Sigmoid colon (tissue), 7 donors: ENCODE data around the gene MECR. TPM values are rescaled to one million over a fixed set of nuclear protein-coding genes. Genes with fewer than 3 reads are reported as not detected.
"Not testable (repeated sequence)": the region's sequence is repeated elsewhere in the genome, so short reads cannot be mapped to it uniquely, and the experiment has no call there.

Source experiments
- DNase-seq: peaks from one replicate; pipeline ENCODE4 v3.0.0-alpha.2; 2019
- H3K27ac ChIP-seq, 4 donors: fragments of 200-600 bp; sonication (generic); one replicate each; pipeline ENCODE4 v1.5.1; 2016 to 2019; ENCODE audit warnings: mild to moderate bottlenecking in 1 of 4
- H3K27me3 ChIP-seq, 3 donors: fragments of 200-600 bp; sonication (generic); one replicate each; pipeline ENCODE4 v1.5.1; 2019; ENCODE audit warnings: mild to moderate bottlenecking in 1 of 3
- H3K36me3 ChIP-seq, 4 donors: fragments of 200-600 bp; sonication (generic); one replicate each; pipeline ENCODE4 v1.5.1; 2016 to 2019
- H3K4me1 ChIP-seq, 4 donors: fragments of 200-600 bp; sonication (generic); one replicate each; pipeline ENCODE4 v1.5.1; 2017 to 2019
- H3K4me3 ChIP-seq, 4 donors: fragments of 200-600 bp; sonication (generic); one replicate each; pipeline ENCODE4 v1.5.1; 2017 to 2019; ENCODE audit warnings: mild to moderate bottlenecking in 2 of 4, moderate library complexity in 1 of 4
- H3K9me3 ChIP-seq, 4 donors: fragments of 200-600 bp in 3 of 4; sonication (generic) in 3 of 4; one replicate each; pipeline versions ENCODE4 v1.5.1 to v1.6.1; 2013 to 2019
- EP300 ChIP-seq, 4 donors: sonication (generic); formaldehyde crosslinking; IDR thresholded peaks; one replicate each; pipeline ENCODE4 v1.6.1; 2017; ENCODE audit warnings: antibody characterized with exemption in 4 of 4
- POLR2A ChIP-seq, 2 donors: fragments of 450-650 bp; IDR thresholded peaks; one replicate each; pipeline ENCODE4 v1.6.1; 2016; ENCODE audit warnings: antibody characterized with exemption in 2 of 2, mild to moderate bottlenecking in 2 of 2, moderate library complexity in 2 of 2
- POLR2AphosphoS5 ChIP-seq, 4 donors: sonication (generic); formaldehyde crosslinking; IDR thresholded peaks; one replicate each; pipeline ENCODE4 v1.6.1; 2017; ENCODE audit warnings: antibody characterized with exemption in 4 of 4
- WGBS, 2 donors: extraction: QIAGEN DNeasy Blood & Tissue Kit; methylation state at CpG; one replicate each; pipeline ENCODE4 v1.1.7; 2013; 5-methylcytosine and 5-hydroxymethylcytosine counted together
- intact Hi-C: fragments of 100-400 bp; cut with DNase I; formaldehyde crosslinking; loops from one replicate; pipeline ENCODE4 v1.15.1; 2023
- polyA plus RNA-seq, 3 donors: library from polyadenylated mRNA; stranded (reverse); fragments of 200-250 nt; gene quantifications; one replicate each; pipeline ENCODE4 v1.2.3, GENCODE V29; 2013
- total RNA-seq, 4 donors: library from RNA; depleted of rRNA; stranded (reverse); fragments of >200 nt; gene quantifications; one replicate each; pipeline ENCODE4 v1.1.0, GENCODE V29; 2016
- TF ChIP-seq, protein P1 (sequence below), 4 experiments: fragments of 450-650 bp in 3 of 4; fragments of 200-600 bp in 1 of 4; IDR thresholded peaks; one replicate each; pipeline ENCODE4 v1.5.1; 2016 to 2019; ENCODE audit warnings: antibody characterized with exemption in 4 of 4, mild to moderate bottlenecking in 3 of 4, moderate library complexity in 2 of 4
- donor health status: healthy with polysubstance abuse.
- donor health status: Bipolar disorder and iron deficiency.
- donor health status: healthy.

MECR gene
- total and polyA plus RNA-seq, 7 donors, result 9.2 to 26.6 (median 17.1) TPM

DNA sequence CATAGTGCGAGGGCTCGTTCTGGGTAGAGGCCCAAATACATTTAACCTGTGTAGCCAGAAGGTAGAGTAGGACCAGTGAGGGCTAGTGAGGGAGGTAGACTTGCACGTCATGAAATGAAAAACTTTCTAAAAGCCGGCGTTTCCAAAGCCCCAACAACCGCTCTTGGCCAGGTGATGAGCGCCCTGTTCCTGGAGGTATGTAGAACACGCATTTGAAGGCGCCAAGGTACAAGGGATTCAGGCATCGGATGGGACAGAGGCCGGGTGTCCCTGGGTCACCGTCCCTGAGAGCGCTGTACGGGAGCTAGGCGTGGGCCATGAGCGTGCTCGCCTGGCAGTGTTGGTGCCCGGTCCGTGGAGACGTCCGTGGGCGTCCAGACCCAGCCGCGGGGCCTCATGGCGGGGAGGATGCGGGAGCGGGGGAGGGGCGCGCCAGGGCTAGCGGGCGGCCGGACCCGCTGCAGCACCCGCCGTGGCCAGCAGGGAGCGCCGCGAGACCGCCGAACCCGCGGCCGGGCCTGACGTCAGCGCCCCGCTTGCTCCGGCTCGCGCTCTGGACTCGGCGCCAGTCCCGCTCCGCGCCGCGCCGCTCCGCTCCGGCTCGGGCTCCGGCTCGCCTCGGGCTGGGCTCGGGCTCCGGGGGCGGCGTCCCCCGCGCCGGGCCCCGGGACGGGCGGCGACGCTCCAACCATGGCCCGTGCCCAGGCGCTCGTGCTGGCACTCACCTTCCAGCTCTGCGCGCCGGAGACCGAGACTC is 5.4 kb upstream of the MECR start, which contains the start of gene PTPRU:
Gene PTPRU (plus strand): TSS at position 568 of the 757 bp plus-strand sequence. CDS start 123 bp downstream, at position 691.
- WGBS, 2 donors, result 3 to 5% methylated on average over 82 of the region's 82 CpGs
- H3K27ac ChIP-seq, result peak within 1 kb of the TSS; percentile 44 to 77 (median 62)
- TF ChIP-seq, protein P1, sequence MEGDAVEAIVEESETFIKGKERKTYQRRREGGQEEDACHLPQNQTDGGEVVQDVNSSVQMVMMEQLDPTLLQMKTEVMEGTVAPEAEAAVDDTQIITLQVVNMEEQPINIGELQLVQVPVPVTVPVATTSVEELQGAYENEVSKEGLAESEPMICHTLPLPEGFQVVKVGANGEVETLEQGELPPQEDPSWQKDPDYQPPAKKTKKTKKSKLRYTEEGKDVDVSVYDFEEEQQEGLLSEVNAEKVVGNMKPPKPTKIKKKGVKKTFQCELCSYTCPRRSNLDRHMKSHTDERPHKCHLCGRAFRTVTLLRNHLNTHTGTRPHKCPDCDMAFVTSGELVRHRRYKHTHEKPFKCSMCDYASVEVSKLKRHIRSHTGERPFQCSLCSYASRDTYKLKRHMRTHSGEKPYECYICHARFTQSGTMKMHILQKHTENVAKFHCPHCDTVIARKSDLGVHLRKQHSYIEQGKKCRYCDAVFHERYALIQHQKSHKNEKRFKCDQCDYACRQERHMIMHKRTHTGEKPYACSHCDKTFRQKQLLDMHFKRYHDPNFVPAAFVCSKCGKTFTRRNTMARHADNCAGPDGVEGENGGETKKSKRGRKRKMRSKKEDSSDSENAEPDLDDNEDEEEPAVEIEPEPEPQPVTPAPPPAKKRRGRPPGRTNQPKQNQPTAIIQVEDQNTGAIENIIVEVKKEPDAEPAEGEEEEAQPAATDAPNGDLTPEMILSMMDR (IDR thresholded peaks at IDR 0.05), result peak in 3 of 4 experiments; percentile 41 to 79 (median 49)
- TF ChIP-seq POLR2A (IDR thresholded peaks at IDR 0.05), result no peak
- peak in 2 of 4 donors; percentile 14 to 19 for TF ChIP-seq POLR2AphosphoS5 (IDR thresholded peaks at IDR 0.05)
- no peak for TF ChIP-seq EP300 (IDR thresholded peaks at IDR 0.05)
- no peaks in the 10 kb centered on the region for H3K9me3 ChIP-seq
- peaks cover 0 to 25% (median 24%) of the 10 kb centered on the region in 4 donors for H3K4me1 ChIP-seq
- DNase-seq, result peak; percentile 90
- H3K36me3 ChIP-seq, result no peaks in the 10 kb centered on the region
- intact Hi-C loops, result loop anchor here (1.0 to 5.0 kb wide), 6 partner anchors 611 to 1546 kb away; no protein-coding TSS in a partner anchor
- H3K27me3 ChIP-seq, result peaks cover 0 to 8% (median 0%) of the 10 kb centered on the region in 3 donors
- peak within 1 kb of the TSS; percentile 58 to 67 (median 60) for H3K4me3 ChIP-seq

- 80 to 90% methylated on average over 9 of the region's 9 CpGs for WGBS, 2 donors
- intact Hi-C loops, result loop anchor here (5.0 kb wide), 3 partner anchors 612 to 1547 kb away; no protein-coding TSS in a partner anchor
- DNase-seq, H3K36me3 ChIP-seq, H3K4me3 ChIP-seq, H3K9me3 ChIP-seq, H3K27me3 ChIP-seq, H3K27ac ChIP-seq: not testable (repeated sequence)
- H3K4me1 ChIP-seq, result peaks cover 0 to 33% (median 30%) of the 10 kb centered on the region in 4 donors
These were observed 4.1 kb upstream of the MECR start for GRCh38 chr1:29234881-29235280.

DNA sequence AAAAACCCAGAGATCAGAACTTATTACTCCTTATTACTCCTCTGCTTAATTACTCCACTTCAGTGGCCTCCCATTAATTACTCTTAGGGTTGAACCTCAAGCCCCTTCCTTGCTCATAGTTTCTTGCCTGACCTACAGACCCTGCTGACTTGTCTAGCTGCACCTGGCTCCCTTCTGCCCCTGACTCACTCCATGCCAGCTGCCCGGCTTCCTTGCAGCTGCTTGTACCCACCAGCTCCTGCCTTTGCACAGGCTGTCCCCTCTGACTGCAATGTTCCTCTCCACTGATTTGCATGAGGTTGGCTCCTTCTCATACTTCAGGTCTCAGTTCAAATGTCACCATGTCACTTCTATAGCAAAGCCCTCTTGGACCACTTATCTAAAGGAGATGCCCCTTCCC is 3.7 kb upstream of the MECR start:
- Histone ChIP-seq H3K27ac (no peak overlapping the region), H3K9me3 (no peaks in the 10 kb centered on the region), H3K27me3 (peaks cover 0 to 8% (median 0%) of the 10 kb centered on the region in 3 donors), H3K36me3 (no peaks in the 10 kb centered on the region), H3K4me3 (no peak overlapping the region), H3K4me1 (peaks cover 0 to 37% (median 34%) of the 10 kb centered on the region in 4 donors)
- DNase-seq, result no peak
- 73 to 74% methylated on average over 1 of the region's 1 CpG for WGBS, 2 donors
- intact Hi-C loops, result no loop called here
- TF ChIP-seq POLR2A (IDR thresholded peaks at IDR 0.05), result no peak
- TF ChIP-seq POLR2AphosphoS5 (IDR thresholded peaks at IDR 0.05), result no peak
- TF ChIP-seq, protein P1 (IDR thresholded peaks at IDR 0.05), result no peak
- no peak for TF ChIP-seq EP300 (IDR thresholded peaks at IDR 0.05)

DNA sequence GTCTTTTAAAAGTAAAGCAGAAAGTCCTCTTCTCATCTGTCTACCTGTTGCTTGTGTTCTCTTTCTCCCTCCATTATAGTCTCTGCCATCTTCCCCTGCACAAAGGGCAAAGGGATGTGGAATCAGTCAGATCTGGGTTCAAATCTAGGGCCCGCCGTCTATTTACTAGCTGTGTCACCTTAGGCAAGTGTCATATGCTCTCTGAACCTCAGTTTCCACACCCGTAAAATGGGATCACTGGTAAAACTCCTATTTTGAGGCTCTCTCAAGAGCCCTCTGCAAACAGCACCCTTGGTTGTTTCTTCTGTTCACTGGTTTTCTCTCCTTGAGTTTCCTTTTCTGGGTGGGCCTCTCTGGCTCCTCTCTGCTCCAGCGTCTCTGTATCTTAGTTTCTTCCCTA is 3.0 kb upstream of the MECR start:
- Histone ChIP-seq H3K27ac (no peak overlapping the region), H3K27me3 (peaks cover 0 to 8% (median 0%) of the 10 kb centered on the region in 3 donors), H3K4me3 (no peak overlapping the region), H3K36me3 (no peaks in the 10 kb centered on the region), H3K9me3 (no peaks in the 10 kb centered on the region), H3K4me1 (peaks cover 0 to 38% (median 34%) of the 10 kb centered on the region in 4 donors)
- TF ChIP-seq, protein P1 (IDR thresholded peaks at IDR 0.05), result no peak
- TF ChIP-seq EP300 (IDR thresholded peaks at IDR 0.05), result no peak
- TF ChIP-seq POLR2AphosphoS5 (IDR thresholded peaks at IDR 0.05), result no peak
- TF ChIP-seq POLR2A (IDR thresholded peaks at IDR 0.05), result no peak
- WGBS, 2 donors, result 89 to 92% methylated on average over 4 of the region's 4 CpGs
- DNase-seq, result no peak
- intact Hi-C loops, result no loop called here

- no peak for TF ChIP-seq EP300 (IDR thresholded peaks at IDR 0.05)
- TF ChIP-seq, protein P1 (IDR thresholded peaks at IDR 0.05), result no peak
- TF ChIP-seq POLR2A (IDR thresholded peaks at IDR 0.05), result no peak
- no peak for TF ChIP-seq POLR2AphosphoS5 (IDR thresholded peaks at IDR 0.05)
- Histone ChIP-seq H3K36me3 (no peaks in the 10 kb centered on the region), H3K9me3 (no peaks in the 10 kb centered on the region), H3K4me1 (peaks cover 0 to 31% (median 26%) of the 10 kb centered on the region in 4 donors), H3K27me3 (no peaks in the 10 kb centered on the region), H3K27ac (no peak overlapping the region), H3K4me3 (no peak overlapping the region)
- WGBS, 2 donors, result 80 to 90% methylated on average over 3 of the region's 3 CpGs
- no peak for DNase-seq
- intact Hi-C loops, result no loop called here
These were observed 1.7 kb upstream of the MECR start for GRCh38 chr1:29232387-29232786.
